C4-2B (cell line): ENCODE data around the gene IBA57.

ENCODE experiments used
- H3K27ac ChIP-seq: fragments of 450-650 bp; 2 replicates; pipeline ENCODE4 v1.5.1; 2017
- CTCF ChIP-seq: fragments of 450-650 bp; conservative IDR thresholded peaks from 2 replicates; pipeline ENCODE4 v1.5.1; 2017; ENCODE audit warnings: mild to moderate bottlenecking
- ZFX ChIP-seq: fragments of 450-650 bp; IDR thresholded peaks from 2 replicates; pipeline ENCODE4 v1.6.1; 2017

IBA57 gene

DNA sequence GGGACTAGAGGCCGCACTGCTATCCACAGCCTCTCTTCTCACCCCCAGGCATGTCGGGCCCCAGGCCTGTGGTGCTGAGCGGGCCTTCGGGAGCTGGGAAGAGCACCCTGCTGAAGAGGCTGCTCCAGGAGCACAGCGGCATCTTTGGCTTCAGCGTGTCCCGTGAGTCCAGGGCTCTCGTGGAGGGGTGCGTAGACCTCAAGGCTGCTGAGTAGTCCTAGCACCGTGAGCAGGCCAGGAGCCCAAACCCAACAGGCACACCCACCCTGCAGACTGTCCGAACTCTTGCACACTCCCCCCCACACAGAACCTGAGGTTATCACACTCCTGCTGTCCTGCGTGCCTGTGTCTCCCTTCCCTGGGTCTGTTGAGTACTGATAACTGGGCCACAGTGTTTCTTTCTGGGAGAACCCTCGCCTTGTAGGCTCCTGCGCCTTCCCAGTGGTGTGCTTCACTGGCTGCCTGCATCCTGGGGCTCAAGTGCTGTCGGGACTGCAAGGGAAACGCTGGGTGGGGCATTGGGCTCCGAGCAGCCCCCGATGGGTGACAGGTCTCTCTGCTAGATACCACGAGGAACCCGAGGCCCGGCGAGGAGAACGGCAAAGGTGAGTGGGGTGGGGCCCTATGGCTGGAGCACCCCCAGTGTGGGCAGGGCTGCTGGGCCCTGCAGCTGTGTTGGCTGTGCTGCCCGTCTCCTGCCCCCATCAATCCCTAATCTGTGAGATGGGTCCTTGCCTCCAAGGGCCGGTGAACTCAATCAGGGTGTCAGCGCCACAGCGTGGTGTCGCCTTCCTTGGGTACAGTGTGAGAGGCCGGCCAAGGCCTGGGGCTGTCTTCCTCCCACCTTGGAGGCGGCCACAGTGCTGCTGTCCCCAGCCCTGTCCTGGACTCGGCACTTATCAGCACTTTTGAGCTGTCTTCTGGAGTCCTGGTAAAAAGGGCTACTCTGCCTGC is 19.9 kb upstream of the IBA57 start:
- TF ChIP-seq CTCF (no peak), ZFX (no peak)
- no peak overlapping the region for H3K27ac ChIP-seq

DNA sequence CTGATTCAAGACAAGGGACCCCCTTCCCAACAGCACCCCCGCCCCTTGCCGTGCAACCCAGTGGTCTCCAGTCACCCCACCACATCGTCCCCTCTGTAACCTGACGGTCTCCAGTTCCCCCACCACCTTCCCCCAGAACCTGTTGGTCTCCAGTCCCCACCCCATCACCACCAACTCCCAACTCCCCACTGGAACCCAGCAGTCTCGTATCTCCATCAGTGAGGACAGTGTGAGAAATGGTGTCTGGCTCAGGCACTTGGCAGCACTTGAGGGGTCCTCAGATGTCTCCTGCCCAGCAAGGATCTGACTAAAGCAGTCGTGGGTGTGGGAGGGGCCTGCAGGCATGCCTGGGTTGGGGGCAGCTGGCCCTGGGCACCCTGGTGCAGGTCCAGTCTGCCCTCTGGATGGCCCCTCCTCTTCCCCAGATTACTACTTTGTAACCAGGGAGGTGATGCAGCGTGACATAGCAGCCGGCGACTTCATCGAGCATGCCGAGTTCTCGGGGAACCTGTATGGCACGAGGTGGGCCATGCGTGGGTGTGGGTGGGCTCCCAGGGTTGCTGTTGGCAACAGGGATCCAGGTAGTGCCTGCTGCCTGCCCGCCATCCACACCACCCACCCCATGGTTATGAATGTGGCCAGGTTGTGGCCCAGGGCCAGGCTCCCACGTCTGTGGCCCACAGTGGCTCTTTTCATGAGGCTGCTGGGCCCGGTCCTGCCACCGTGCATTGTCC is 19.0 kb upstream of the IBA57 start:
- H3K27ac ChIP-seq, result no peak overlapping the region

GRCh38 chr1:228147151-228147693 is 18.4 kb upstream of the IBA57 start:
- TF ChIP-seq ZFX, result no peak
- TF ChIP-seq CTCF, result no peak

More for the DNA sequence above, 19.0 kb upstream of the IBA57 start:
- no peak for TF ChIP-seq ZFX
- no peak for TF ChIP-seq CTCF

GRCh38 chr1:228147768-228148167 is 17.8 kb upstream of the IBA57 start:
- no peak overlapping the region for H3K27ac ChIP-seq
- TF ChIP-seq CTCF (no peak), ZFX (no peak)

More at GRCh38 chr1:228147151-228147693, 18.4 kb upstream of the IBA57 start:
- no peak overlapping the region for H3K27ac ChIP-seq

- TF ChIP-seq CTCF, result no peak
- no peak for TF ChIP-seq ZFX
- no peak overlapping the region for H3K27ac ChIP-seq
Observed at GRCh38 chr1:228148196-228148861, 17.3 kb upstream of the IBA57 start.

GRCh38 chr1:228148935-228149405 is 16.6 kb upstream of the IBA57 start:
- TF ChIP-seq CTCF (no peak), ZFX (no peak)
- no peak overlapping the region for H3K27ac ChIP-seq
